Right renal cortex interstitium (tissue), 3 donors: Measurements from ENCODE around the gene BLZF1. TPM values are rescaled to one million over a fixed set of nuclear protein-coding genes. Genes with fewer than 3 reads are reported as not detected.

Experiments
- polyA plus RNA-seq, 3 donors: library from polyadenylated mRNA; unstranded; fragments of 120-200 nt; gene quantifications; one replicate each; pipeline ENCODE4 v1.2.1, GENCODE V29; 2013; ENCODE audit not compliant: insufficient read length in 3 of 3

BLZF1 gene
- polyA plus RNA-seq, 3 donors = 28.3 to 31.6 (median 31.1) TPM

Other genes starting within 250 kb of the BLZF1 start
- gene NME7, start 398 bp upstream of the BLZF1 start, polyA plus RNA-seq = 100 to 1,000 TPM; 125 to 129 (median 125) TPM
- gene CCDC181, start 59.3 kb downstream of the BLZF1 start, polyA plus RNA-seq = 10 to 100 TPM; 10.1 to 12.9 (median 12.6) TPM
- gene SLC19A2, start 117.7 kb downstream of the BLZF1 start, polyA plus RNA-seq = 10 to 100 TPM; 16.6 to 20.3 (median 18.5) TPM
- 1 to 10 TPM; 1.6 to 2.6 (median 2.3) TPM for gene F5, start 218.3 kb downstream of the BLZF1 start, polyA plus RNA-seq